Measurements from ENCODE around the gene METTL9.
"Not testable (repeated sequence)": the region's sequence is repeated elsewhere in the genome, so short reads cannot be mapped to it uniquely, and the experiment has no call there.

DNA sequence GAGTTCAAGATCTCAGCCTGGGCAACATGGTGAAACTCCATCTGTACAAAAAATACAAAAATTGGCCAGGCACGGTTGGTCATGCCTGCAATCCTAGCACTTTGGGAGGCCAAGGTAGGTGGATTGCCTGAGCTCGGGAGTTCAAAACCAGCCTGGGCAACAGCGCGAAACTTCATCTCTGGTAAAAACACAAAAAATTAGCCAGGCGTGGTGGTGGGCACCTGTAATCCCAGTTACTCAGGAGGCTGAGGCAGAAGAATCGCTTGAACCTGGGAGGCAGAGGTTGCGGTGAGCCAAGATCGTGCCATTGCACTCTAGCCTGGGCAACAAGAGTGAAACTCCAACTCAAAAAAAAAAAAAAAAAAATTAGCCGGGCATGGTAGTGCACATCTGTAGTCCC lies 25.9 kb upstream of the METTL9 start:
- TF ChIP-seq POLR2AphosphoS5, POLR2A (IDR thresholded peaks at IDR 0.05; ENCODE audit: low read depth, low read length): not testable (repeated sequence)
